ENCODE data around the gene KREMEN1.

Gene KREMEN1

GRCh38 chr22:29194184-29194583 lies 121.3 kb downstream of the KREMEN1 start:
- DNase-seq: no peak

- DNase-seq: no peak
Measured at GRCh38 chr22:29195118-29195963, 122.5 kb downstream of the KREMEN1 start.

- DNase-seq: no peak
Measured at GRCh38 chr22:29195964-29196666, 123.3 kb downstream of the KREMEN1 start.

- no peak for DNase-seq
Measured at GRCh38 chr22:29197096-29197495, 124.3 kb downstream of the KREMEN1 start.

DNA sequence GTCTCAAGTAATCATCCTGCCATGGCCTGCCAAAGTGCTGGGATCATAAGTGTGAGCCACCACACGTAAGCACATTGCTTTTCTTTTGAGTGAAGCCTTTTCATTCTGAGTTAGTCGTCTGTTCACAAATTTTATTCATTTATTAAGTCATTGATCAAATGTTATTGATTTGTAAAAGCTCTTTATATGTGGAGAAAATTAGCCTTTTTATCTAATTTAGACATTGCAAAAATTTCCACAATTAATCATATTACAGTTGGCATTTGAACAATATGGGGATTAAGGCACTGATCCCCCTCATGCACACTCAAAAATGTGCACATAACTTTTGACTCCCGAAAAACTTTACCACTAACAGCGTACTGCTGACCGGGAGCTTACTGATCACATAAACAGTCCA lies 125.4 kb downstream of the KREMEN1 start:
- no peak for DNase-seq

DNA sequence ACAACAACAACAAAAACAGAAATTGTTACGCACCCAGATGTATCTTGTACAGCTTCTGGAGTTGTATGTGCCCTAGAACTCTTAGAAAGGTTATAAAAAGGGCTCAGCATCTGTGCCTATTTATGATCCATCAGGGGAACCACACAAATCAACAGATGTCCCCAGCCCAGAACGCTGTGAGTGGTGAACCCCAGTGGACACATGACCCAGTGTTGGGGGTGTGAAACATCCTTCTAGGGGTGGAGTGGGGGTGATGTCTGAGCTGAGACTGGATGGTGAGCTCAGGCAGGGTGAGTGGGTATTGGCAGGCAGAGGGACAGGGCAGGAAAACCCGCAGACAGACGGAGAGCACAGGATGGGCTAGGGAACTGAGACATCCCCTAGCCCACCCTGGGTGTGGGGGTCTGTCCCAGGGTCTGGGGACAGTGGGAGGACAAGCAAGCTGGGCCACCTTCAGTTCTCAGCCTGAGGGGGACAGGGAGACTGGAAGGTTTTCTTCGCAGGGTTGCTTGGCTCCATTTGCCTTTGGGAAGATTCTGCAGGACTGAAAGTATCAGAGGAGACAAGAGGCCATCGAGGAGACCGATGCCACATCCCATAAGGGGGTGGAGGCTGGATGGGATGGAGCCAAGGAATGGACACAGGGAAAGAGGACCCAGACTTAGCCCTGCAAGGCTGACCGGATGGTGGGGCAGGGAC lies 127.0 kb downstream of the KREMEN1 start:
- DNase-seq: no peak

GRCh38 chr22:29200901-29201300 lies 128.1 kb downstream of the KREMEN1 start:
- no peak for DNase-seq

DNA sequence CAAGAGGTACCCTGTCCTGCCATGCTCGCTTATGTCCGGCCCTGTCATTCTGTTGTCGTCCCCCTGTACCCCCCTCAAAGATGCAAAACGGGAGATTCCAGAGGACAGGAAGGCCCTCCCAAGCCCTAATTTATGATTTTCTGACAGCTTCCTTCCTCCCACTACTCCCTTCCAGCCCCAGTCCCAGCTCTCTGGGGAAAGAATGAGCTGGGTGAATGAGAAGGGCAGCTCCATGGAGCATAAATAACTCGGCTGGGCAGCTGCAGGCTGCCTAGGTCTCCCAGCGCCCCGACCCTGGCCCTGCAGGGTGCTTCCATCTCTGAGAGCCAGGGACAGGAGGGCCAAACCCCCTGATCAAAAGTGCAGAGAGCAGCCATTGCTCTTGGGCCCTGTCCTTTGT lies 128.9 kb downstream of the KREMEN1 start:
- DNase-seq: no peak

DNA sequence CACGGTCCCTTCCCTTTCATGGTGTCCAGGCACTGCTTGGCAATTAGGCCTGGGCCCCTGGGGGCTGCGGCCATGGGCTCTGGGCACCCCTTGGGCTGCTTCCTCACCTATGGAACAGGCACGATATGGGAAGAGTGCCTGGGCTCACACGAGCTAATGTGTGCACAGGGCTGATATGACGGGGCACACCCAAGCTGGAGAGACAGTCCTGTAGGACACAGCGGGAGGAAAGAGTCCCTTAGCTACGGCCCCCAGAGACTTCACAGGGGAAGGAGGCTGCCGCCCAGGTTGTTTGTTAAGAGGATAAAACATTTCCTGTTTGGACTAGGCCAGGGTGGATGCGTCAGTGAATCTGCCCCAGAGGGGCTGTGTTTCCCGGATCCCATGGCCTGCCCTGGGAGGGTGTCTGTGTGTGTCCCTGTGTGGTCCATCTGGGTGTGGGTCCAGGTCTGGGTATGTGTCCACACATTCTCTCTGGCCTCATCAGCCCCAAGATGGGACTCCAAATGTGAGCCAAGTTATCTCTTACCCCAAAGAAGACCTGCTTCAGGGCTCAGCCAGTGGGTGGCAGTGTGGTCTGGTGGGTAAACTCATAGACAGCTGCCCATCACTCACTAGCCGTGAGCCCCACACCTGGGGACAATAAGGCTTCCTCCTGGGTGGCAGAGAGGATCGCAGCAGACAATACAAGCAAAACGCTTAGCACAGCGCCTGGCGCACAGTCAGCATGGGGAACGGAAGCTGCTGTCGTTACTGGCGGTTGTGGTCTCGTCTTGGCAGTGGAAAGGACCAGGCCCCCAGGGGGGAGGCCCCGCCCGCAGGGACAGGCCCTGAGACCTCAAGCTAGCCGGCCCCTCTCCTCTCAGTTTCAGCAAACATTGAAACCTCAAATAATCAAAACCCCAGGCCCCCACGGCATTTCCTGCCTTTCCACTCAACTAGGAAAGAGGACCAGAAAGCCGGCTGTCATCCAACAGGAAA lies 129.7 kb downstream of the KREMEN1 start:
- peak; percentile 61 for DNase-seq

GRCh38 chr22:29203488-29204454 lies 130.9 kb downstream of the KREMEN1 start:
- DNase-seq: no peak

DNA sequence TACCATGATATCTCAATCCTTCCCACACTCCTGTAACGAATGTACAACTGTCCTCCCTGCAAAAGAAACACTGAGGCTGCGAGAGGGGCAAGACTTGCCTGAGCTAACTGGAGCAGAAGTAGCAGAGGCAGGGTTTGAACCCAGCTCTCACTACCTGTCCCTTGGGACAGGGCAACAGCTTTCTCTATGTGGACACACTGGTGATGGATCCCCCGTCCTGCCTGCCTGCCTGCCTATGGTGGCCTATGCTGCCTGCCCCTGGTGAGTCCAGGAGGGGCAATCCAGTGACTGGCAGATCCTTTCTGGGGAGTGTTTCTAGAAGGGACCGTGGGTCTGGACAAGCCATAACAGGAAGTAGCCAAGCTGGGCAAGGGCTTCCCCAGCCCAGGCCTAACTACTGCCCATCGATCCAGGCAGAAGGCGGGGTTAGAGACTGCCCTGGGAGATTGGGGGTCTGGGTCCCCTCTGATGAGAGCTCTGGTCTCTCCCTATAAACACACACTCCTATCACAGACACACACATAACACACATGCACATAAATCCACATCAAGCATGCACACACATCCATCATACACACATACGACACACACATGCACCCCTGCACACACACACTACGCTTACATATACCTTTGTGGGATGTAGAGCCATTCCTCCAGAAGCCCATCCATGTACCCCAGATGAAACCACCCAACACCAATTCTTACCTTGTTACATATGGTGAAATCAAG lies 131.8 kb downstream of the KREMEN1 start:
- DNase-seq: no peak

GRCh38 chr22:29205252-29205593 lies 132.4 kb downstream of the KREMEN1 start:
- DNase-seq: no peak

- peak; percentile 24 for DNase-seq
Measured at GRCh38 chr22:29205594-29206371, 132.9 kb downstream of the KREMEN1 start, which contains the start of gene EMID1. Gene EMID1 (plus strand): TSS chr22:29205896. CDS start chr22:29206039, 143 bp downstream.

DNA sequence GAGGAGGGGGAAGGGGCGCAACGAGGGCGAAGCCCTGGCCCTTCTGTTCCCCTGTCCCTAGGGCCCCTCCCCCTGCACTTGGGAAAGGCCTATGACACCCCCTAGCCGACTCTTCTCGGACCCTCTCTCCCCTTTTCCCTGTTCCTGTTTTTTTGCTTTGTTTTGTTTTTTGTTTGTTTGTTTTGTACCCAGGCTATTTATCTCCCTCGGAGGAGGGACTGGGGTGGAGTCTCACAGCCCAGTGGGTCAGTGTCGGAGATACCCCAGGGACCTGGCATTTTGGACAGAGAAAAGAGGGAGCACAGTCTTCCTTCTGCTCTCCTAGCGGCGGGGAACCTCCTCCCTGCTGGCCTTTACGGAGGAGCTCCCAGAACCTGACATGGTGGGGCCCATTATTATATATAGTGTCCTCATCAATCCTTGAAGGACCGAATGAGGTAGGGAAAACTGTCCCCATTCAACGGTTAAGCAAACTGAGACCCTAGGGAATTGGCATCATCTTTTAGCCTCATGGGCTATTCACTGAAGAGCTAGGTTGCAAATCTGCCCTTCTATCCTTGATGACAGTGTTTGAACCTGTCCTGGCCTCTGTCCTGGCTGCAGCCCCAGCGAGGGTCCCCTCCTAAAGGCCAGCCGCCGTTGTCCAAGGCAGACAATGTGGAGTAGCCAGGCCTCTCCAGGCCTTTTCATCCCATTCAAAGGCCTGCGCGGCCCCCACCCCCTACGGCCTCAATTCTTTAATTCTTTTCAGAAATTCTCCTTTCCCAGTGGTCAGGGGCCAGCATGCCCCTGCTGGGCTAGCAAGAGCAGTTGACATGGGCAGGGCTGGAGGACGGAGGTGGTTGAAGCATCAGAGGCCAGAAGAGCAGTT lies 133.8 kb downstream of the KREMEN1 start:
- DNase-seq: no peak

DNA sequence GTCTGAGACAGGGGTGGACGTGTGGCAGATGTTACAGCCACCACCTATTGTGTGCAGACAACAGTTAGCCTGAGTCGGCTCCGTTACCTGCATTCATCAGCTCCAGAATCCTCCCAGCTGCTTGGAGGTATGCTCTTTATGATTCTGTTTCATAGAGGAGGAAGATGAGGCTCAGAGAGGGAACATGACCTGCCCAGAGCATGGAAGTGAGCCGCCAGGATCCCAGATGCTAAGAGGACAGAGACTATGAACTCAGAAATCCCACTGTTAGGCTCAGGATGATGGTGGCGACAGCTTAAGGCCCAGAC lies 134.4 kb downstream of the KREMEN1 start:
- no peak for DNase-seq

- no peak for DNase-seq
Measured at GRCh38 chr22:29207562-29208501, 135.0 kb downstream of the KREMEN1 start.

- no peak for DNase-seq
Measured at GRCh38 chr22:29208502-29208862, 135.6 kb downstream of the KREMEN1 start.

Measured in fibroblast of skin of abdomen (primary cell).